Right atrium auricular region (tissue), 2 donors: ENCODE measurements around the gene NANS. TPM values are rescaled to one million over a fixed set of nuclear protein-coding genes. Genes with fewer than 3 reads are reported as not detected.
"Not testable (repeated sequence)": the region's sequence is repeated elsewhere in the genome, so short reads cannot be mapped to it uniquely, and the experiment has no call there.

ENCODE experiments used
- DNase-seq: peaks from one replicate; pipeline ENCODE4 v3.0.0-alpha.2; 2019; ENCODE audit warnings: low spot score
- H3K27ac ChIP-seq, 2 donors: fragments of 200-600 bp; sonication (generic); 1 replicate in 1 of 2; 2 replicates in 1 of 2; pipeline ENCODE4 v1.5.1; 2016 to 2019
- H3K27me3 ChIP-seq, 2 donors: fragments of 200-600 bp; sonication (generic); one replicate each; pipeline versions ENCODE4 v1.5.1 to v1.6.0; 2017 to 2019
- H3K36me3 ChIP-seq: fragments of 200-600 bp; sonication (generic); one replicate; pipeline ENCODE4 v1.5.1; 2016
- H3K4me1 ChIP-seq, 2 donors: fragments of 200-600 bp; sonication (generic); one replicate each; pipeline versions ENCODE4 v1.5.1 to v1.6.0; 2017 to 2019
- H3K4me3 ChIP-seq, 2 donors: fragments of 200-600 bp; sonication (generic); 1 replicate in 1 of 2; 2 replicates in 1 of 2; pipeline ENCODE4 v1.5.1; 2017 to 2019; ENCODE audit warnings: mild to moderate bottlenecking in 1 of 2, moderate library complexity in 1 of 2
- H3K9me3 ChIP-seq, 2 donors: fragments of 200-600 bp; sonication (generic); one replicate each; pipeline ENCODE4 v1.5.1; 2019
- total RNA-seq, 2 donors: library from RNA; depleted of rRNA; stranded (reverse); fragments of >200 nt; gene quantifications; one replicate each; pipeline ENCODE4 v1.1.0, GENCODE V29; 2016
- TF ChIP-seq, protein P1 (sequence below), 2 donors: fragments of 200-600 bp; sonication (generic); IDR thresholded peaks; one replicate each; pipeline ENCODE4 v1.5.1; 2019; ENCODE audit warnings: antibody characterized with exemption in 2 of 2

Gene NANS
- total RNA-seq, 2 donors from 2014 or later, result 27.4 to 35.5 TPM

- TF ChIP-seq, protein P1, sequence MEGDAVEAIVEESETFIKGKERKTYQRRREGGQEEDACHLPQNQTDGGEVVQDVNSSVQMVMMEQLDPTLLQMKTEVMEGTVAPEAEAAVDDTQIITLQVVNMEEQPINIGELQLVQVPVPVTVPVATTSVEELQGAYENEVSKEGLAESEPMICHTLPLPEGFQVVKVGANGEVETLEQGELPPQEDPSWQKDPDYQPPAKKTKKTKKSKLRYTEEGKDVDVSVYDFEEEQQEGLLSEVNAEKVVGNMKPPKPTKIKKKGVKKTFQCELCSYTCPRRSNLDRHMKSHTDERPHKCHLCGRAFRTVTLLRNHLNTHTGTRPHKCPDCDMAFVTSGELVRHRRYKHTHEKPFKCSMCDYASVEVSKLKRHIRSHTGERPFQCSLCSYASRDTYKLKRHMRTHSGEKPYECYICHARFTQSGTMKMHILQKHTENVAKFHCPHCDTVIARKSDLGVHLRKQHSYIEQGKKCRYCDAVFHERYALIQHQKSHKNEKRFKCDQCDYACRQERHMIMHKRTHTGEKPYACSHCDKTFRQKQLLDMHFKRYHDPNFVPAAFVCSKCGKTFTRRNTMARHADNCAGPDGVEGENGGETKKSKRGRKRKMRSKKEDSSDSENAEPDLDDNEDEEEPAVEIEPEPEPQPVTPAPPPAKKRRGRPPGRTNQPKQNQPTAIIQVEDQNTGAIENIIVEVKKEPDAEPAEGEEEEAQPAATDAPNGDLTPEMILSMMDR (IDR thresholded peaks at IDR 0.05), result no peak
- no peak for DNase-seq
- no peaks in the 10 kb centered on the region for H3K9me3 ChIP-seq
- no peaks in the 10 kb centered on the region for H3K36me3 ChIP-seq
- H3K4me1 ChIP-seq, result no peaks in the 10 kb centered on the region
- no peaks in the 10 kb centered on the region for H3K27me3 ChIP-seq
- H3K4me3 ChIP-seq, result no peak overlapping the region
- no peak overlapping the region for H3K27ac ChIP-seq
Measured at GRCh38 chr9:98129451-98129881, 72.9 kb downstream of the NANS start.

GRCh38 chr9:98130060-98130459, 73.5 kb downstream of the NANS start:
- H3K9me3 ChIP-seq, DNase-seq, H3K27ac ChIP-seq, H3K36me3 ChIP-seq, H3K27me3 ChIP-seq, H3K4me3 ChIP-seq, H3K4me1 ChIP-seq: not testable (repeated sequence)

DNA sequence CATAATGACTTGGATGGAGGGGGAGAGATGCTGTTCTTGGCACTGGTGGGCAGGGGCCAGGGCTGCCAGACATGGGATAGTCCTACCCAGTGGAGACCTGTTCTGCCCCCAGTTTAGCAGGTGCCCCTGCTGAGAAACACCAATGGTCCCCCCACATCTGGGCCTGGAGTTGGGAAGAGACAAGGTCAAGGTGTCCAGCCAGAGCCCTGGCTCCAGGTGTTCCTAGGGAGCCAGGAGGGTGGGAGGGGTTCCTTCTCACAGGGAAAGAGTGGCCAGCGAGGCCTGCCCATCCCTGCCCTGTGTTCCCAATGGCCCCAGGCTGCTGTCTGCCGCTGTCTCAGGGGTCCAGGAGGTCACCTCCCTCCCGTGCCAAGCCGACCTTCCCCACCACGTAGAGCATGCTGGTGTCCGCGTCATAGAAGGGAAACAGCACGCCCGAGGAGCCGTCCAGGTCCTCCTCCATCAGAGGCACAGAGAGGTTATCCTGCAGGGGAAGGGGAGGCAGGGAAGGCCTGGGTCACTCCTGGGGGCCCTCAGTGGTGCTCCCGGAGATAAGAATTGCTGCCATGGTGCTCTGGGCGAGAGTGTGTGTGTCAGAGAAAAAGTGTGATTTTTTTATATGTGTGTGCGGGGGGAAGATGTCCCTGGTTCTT, 74.2 kb downstream of the NANS start:
- Histone ChIP-seq H3K4me1 (no peaks in the 10 kb centered on the region), H3K36me3 (no peaks in the 10 kb centered on the region), H3K27me3 (no peaks in the 10 kb centered on the region), H3K4me3 (no peak overlapping the region), H3K9me3 (no peaks in the 10 kb centered on the region), H3K27ac (no peak overlapping the region)
- TF ChIP-seq, protein P1 (IDR thresholded peaks at IDR 0.05), result no peak
- no peak for DNase-seq

DNA sequence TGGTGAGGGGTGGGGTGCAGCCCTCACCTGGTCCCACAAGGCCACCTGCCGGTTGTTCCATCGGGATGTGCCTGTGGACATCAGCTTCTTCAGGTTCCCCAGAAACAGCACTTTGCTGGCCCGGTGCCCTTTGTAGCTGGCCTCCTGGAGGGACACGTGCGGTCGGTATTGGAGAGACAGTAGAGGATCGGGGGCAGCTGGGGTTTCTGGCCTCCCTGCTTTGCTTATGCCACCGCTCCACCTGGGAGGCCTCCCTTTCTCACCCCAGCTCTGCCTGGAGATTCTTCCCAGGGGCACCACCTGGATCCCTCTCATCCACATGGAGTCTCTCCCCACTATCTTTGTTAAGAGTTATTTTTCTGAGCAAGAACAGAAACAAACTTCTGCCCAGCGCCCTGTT, 75.6 kb downstream of the NANS start:
- no peak for DNase-seq
- no peak overlapping the region for H3K27ac ChIP-seq
- H3K9me3 ChIP-seq, result no peaks in the 10 kb centered on the region
- TF ChIP-seq, protein P1 (IDR thresholded peaks at IDR 0.05), result no peak
- H3K4me3 ChIP-seq, result no peak overlapping the region
- H3K4me1 ChIP-seq, result no peaks in the 10 kb centered on the region
- H3K27me3 ChIP-seq, result no peaks in the 10 kb centered on the region
- H3K36me3 ChIP-seq, result no peaks in the 10 kb centered on the region

Other genes starting within 250 kb of the NANS start
- not detected for gene FOXE1, start 203.5 kb upstream of the NANS start, total RNA-seq
- 10 to 100 TPM; 13.9 to 14.5 TPM for gene TRMO, start 134.2 kb upstream of the NANS start, total RNA-seq
- under 1 TPM; 0.31 to 0.63 TPM for gene HEMGN, start 118.6 kb upstream of the NANS start, total RNA-seq
- gene ANP32B, start 73.4 kb upstream of the NANS start, total RNA-seq, result 10 to 100 TPM; 19.5 to 26.8 TPM
- gene TRIM14, start 62.5 kb downstream of the NANS start, total RNA-seq, result 1 to 10 TPM; 1.8 to 2.0 TPM
- gene CORO2A, start 135.9 kb downstream of the NANS start, total RNA-seq, result under 1 TPM; 0.39 to 0.44 TPM
- gene TBC1D2, start 198.9 kb downstream of the NANS start, total RNA-seq, result 1 to 10 TPM; 2.6 to 4.6 TPM